HepG2 (cell line): ENCODE results near the gene KCTD19. TPM values are rescaled to one million over a fixed set of nuclear protein-coding genes. Genes with fewer than 3 reads are reported as not detected.
A peak's percentile ranks its signal among the peaks of the same experiment; 100 is the strongest.

Source experiments
- DMTF1 ChIP-seq: sonication (generic); formaldehyde crosslinking; IDR thresholded peaks from 2 replicates; pipeline ENCODE4 v1.4.0; 2020; ENCODE audit warnings: mild to moderate bottlenecking, missing genetic modification reagents
- KAT2B ChIP-seq: fragments of 150-350 bp; IDR thresholded peaks from 2 replicates; pipeline ENCODE4 v1.6.1; 2014; ENCODE audit warnings: low read depth, low read length, borderline replicate concordance
- KDM4B ChIP-seq: sonication (generic); formaldehyde crosslinking; IDR thresholded peaks from 2 replicates; pipeline ENCODE4 v1.4.0; 2020; ENCODE audit warnings: missing genetic modification reagents
- NR1H2 ChIP-seq: sonication (generic); formaldehyde crosslinking; IDR thresholded peaks from 2 replicates; pipeline ENCODE4 v1.8.1; 2022; ENCODE audit warnings: low read depth, missing genetic modification reagents, borderline replicate concordance
- TCF12 ChIP-seq, 2 experiments: fragments of 450-650 bp in 1 of 2; sonication (generic) in 1 of 2; formaldehyde crosslinking in 1 of 2; IDR thresholded peaks; 2 replicates each; pipeline versions ENCODE4 v1.6.1 to v1.8.0; 2017 to 2022; ENCODE audit warnings: antibody characterized with exemption in 1 of 2, mild to moderate bottlenecking in 1 of 2, missing genetic modification reagents in 1 of 2, moderate library complexity in 1 of 2
- ZNF710 ChIP-seq: sonication (generic); formaldehyde crosslinking; IDR thresholded peaks from 2 replicates; pipeline ENCODE4 v1.5.0; 2020; ENCODE audit warnings: mild to moderate bottlenecking, missing genetic modification reagents, borderline replicate concordance
- ZSCAN22 ChIP-seq: sonication (generic); formaldehyde crosslinking; IDR thresholded peaks from 2 replicates; pipeline ENCODE4 v1.4.0; 2020; ENCODE audit warnings: mild to moderate bottlenecking, missing genetic modification reagents
- polyA plus RNA-seq, 8 experiments: library from polyadenylated mRNA; depleted of rRNA in 3 of 8; stranded (reverse) in 7 of 8; unstranded in 1 of 8; fragments of >200 nt; fragmentation: Illumina TruSeq in 4 of 8; extraction: Trizol in 4 of 8; gene quantifications; 2 replicates each; pipeline versions ENCODE4 v1.2.1 to v1.2.3, GENCODE V29; 2011 to 2016; ENCODE audit warnings: low read depth in 4 of 8, missing spikeins in 1 of 8, mixed read lengths in 1 of 8; ENCODE audit not compliant: insufficient read depth in 1 of 8
- total RNA-seq, 5 experiments: library from RNA; depleted of rRNA; stranded (reverse); fragments of >200 nt; fragmentation: Illumina TruSeq; extraction: Trizol; gene quantifications; 2 replicates each; pipeline ENCODE4 v1.2.3, GENCODE V29; 2016; ENCODE audit warnings: low read depth in 1 of 5

Gene KCTD19
- total and polyA plus RNA-seq, 2 of the 13 experiments (the other 11 are each of a cell fraction or from before 2014, with no cell fraction given) = not detected

GRCh38 chr16:67278773-67279295 lies 47.7 kb downstream of the KCTD19 start (continued):
- TF ChIP-seq DMTF1 = no peak
- 0 out of 2 replicates have a peak, but pooled peaks have one; percentile 7 for TF ChIP-seq ZSCAN22
- no peak; the same call in 1 of the 2 replicates for TF ChIP-seq NR1H2 (CRISPR knock-in tag)
- TF ChIP-seq KAT2B = no peak
- no peak; the same call in 1 of the 2 replicates for TF ChIP-seq KDM4B (CRISPR knock-in tag)
- TF ChIP-seq ZNF710 (CRISPR knock-in tag) = no peak; the same call in 1 of the 2 replicates
- TF ChIP-seq TCF12 (IDR thresholded peaks at IDR 0.05) = no peak
- no peak for TF ChIP-seq TCF12 (CRISPR knock-in tag; IDR thresholded peaks at IDR 0.05)
